NT2/D1 (cell line): ENCODE measurements around the gene CYP24A1.

Source experiments
- DNase-seq: peaks from one replicate; pipeline ENCODE4 v3.0.0-alpha.2; 2011; ENCODE audit warnings: low read depth, low spot score
- H3K27me3 ChIP-seq: 2 replicates; pipeline ENCODE4 v1.6.0; 2011; ENCODE audit warnings: mild to moderate bottlenecking; ENCODE audit not compliant: insufficient read length, insufficient read depth
- H3K36me3 ChIP-seq: 2 replicates; pipeline ENCODE4 v1.6.1; 2011; ENCODE audit warnings: mild to moderate bottlenecking, low read length, mixed read lengths; ENCODE audit not compliant: insufficient read depth, insufficient read length
- H3K4me1 ChIP-seq: 2 replicates; pipeline ENCODE4 v1.5.1; 2011; ENCODE audit not compliant: insufficient read depth, insufficient read length
- H3K4me3 ChIP-seq: 2 replicates; pipeline ENCODE4 v1.5.1; 2011; ENCODE audit warnings: low read depth; ENCODE audit not compliant: insufficient read length
- H3K9ac ChIP-seq: 2 replicates; pipeline ENCODE4 v1.6.0; 2011; ENCODE audit warnings: low read depth; ENCODE audit not compliant: insufficient read length
- H3K9me3 ChIP-seq: 2 replicates; pipeline ENCODE4 v1.5.1; 2011; ENCODE audit warnings: mild to moderate bottlenecking, low read length; ENCODE audit not compliant: insufficient read depth
- SUZ12 ChIP-seq: IDR thresholded peaks from 2 replicates; pipeline ENCODE4 v1.6.1; 2011; ENCODE audit not compliant: insufficient read length, insufficient read depth; ENCODE audit errors: extremely low read depth
- YY1 ChIP-seq: IDR thresholded peaks from 2 replicates; pipeline ENCODE4 v1.6.1; 2011; ENCODE audit not compliant: insufficient read length, insufficient read depth
- ZNF274 ChIP-seq: IDR thresholded peaks from 2 replicates; pipeline ENCODE4 v1.6.1; 2011; ENCODE audit warnings: mild to moderate bottlenecking, low read depth, low read length

Gene CYP24A1

DNA sequence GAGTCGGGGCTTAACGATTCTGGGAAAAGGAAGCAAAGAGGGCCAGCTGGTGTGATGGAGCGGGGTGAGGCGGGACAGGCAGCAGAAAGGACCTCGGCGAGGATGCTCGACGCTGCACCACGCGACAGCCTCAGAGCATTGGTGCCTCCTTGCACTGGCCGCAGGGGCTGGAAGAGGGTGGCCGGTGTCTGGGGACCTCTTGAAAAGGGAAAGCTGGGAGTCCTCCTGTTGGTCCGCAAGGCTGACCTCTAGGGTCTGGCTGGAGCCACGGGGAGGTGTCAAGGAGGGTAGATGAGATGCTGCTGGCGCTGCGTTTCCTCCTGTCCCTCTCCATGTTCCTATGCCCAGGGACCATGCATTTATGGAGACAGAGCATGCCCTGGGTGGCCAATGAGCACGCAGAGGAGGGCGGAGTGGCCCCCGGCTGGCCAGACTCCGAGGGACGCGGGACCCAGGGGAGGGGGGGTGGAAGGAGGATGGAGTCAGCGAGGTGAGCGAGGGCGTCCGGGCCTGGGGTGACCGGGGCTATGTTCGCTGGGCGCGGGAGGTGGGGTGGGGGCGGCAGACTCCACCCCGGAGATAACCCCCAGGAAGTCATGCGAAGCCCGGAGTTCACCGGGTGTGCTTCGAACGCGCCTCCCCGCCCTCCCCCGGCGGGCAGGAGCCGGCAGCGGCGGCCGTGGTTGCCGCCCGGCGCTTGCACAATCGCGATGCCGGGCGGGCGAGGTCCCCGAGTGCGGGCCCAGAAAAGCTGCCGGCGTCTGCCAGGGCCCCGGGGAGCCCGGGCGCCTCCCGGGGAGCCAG, at the start of gene CYP24A1:
CYP24A1 (minus strand) TSS at position 334 of the 804 bp plus-strand sequence. CDS start 407 bp downstream, outside the sequence.
- no peaks in the 10 kb centered on the region for H3K9me3 ChIP-seq
- H3K36me3 ChIP-seq = no peaks in the 10 kb centered on the region
- H3K9ac ChIP-seq = peak within 1 kb of the TSS; percentile 46
- H3K4me1 ChIP-seq = peaks cover 4% of the 10 kb centered on the region
- peaks cover 72% of the 10 kb centered on the region for H3K27me3 ChIP-seq
- H3K4me3 ChIP-seq = peak within 1 kb of the TSS; percentile 39
- no peak for TF ChIP-seq ZNF274
- peak; percentile 32 for TF ChIP-seq SUZ12
- no peak for TF ChIP-seq YY1
- DNase-seq = peak; percentile 13

DNA sequence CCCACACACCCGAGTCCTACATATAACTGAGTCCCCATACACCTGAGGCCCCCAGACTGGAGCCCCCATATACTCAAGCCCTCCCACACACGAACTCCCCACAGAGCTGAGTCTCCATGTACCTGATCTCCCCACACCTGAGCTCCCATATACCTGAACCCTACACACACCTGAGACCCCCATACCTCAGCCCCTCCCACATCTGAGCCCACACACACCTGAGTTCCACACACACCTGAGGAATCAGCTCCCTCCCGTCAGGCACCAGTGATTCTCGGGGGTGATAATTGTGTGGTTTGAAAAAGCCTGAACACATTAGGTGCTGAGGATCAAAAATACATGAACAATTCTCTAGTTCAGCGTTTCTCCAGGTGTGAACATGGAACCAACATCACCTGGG, 49.5 kb upstream of the CYP24A1 start:
- Histone ChIP-seq H3K4me1 (peaks cover 4% of the 10 kb centered on the region), H3K9ac (no peak overlapping the region), H3K27me3 (no peaks in the 10 kb centered on the region), H3K4me3 (no peak overlapping the region), H3K9me3 (no peaks in the 10 kb centered on the region; the same call in 1 of the 2 replicates), H3K36me3 (peaks cover 30% of the 10 kb centered on the region)
- TF ChIP-seq YY1 (no peak), ZNF274 (no peak), SUZ12 (no peak)
- no peak for DNase-seq

DNA sequence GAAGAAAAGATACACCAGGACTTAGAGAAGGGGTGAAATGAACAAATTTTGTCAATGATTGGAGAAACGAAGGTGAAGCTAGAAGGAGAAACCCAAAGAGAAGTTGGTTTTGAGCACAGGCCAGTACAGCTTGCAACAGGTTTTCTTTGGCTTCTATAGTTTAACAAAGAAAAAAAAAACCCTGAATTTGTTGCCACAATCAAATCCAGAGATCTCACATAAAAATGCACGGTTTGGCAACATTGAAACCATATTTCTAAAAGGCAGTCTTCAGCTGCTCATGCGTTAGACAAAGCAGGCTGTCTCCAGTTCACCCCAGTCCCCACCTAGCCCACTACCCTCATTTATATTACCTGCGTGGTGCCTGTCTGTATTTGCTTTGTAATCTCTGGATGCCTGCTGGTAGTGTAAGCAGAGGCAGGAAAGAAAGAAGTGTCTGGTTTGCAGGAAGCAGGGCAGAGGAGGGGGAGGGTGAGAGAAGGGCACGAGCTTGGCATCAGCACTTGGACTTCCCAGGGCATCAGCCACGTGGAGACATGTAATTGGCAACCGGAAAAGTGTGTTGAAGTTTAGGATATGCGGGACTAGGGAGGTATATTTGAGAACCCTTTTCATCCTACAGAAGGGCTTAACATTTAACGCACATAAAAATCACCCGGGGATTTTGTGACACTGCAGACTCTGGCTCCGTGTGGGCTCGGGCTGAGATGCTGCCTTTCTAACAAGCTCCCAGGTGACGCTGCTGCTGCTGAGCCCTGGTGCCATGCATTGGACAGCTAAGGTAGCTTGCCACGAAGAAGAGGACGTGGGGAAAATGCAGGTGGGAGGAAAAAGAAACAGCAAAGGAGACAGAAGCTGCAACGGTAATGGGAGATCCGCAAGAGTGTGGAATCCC, 48.5 kb upstream of the CYP24A1 start:
- Histone ChIP-seq H3K27me3 (no peaks in the 10 kb centered on the region), H3K9ac (no peak overlapping the region), H3K9me3 (no peaks in the 10 kb centered on the region), H3K4me3 (no peak overlapping the region), H3K4me1 (peaks cover 4% of the 10 kb centered on the region), H3K36me3 (peaks cover 39% of the 10 kb centered on the region)
- DNase-seq = no peak
- TF ChIP-seq ZNF274 (no peak), SUZ12 (no peak), YY1 (no peak)

DNA sequence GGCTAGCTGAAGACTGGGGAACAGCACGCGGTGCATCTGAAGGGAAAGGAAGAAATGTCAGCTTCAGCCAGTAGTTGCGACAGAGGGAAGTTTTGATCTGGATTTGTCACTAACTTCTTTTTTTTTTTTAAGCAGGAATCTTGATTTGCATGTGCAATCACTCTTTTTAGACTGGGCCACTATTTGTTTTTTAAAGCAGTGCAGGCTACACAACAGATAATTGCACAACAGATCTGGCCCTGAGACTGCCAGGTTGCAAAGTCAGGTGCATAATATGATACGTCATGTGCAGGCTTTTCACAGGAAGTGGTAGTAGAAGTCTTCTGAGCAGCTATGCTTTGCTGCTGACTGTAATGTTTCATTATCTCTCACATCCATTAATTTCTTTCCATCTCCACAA, 47.6 kb upstream of the CYP24A1 start:
- Histone ChIP-seq H3K4me1 (peaks cover 4% of the 10 kb centered on the region), H3K36me3 (peaks cover 45% of the 10 kb centered on the region), H3K9ac (no peak overlapping the region), H3K9me3 (no peaks in the 10 kb centered on the region), H3K4me3 (no peak overlapping the region), H3K27me3 (no peaks in the 10 kb centered on the region)
- TF ChIP-seq SUZ12 (no peak), ZNF274 (no peak), YY1 (no peak)
- DNase-seq = no peak

DNA sequence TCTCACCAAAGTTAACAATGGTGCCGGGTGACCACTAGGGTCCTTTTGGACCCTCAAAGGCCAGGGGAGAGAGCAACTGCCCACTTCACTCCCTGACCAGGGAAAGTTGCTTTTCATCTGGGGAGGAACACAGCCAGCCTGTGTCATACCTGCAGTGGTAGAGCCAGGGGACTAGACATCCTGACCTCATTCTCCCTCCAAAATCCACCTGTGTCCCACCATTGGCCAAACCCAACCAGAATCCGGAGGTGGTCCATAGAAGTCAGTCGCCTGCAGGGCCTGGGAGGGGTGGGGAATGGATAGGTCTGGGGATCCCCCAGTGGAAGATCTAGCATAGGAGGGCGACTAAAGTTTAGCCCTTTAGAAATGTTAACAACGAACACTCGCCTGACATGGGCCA, 46.9 kb upstream of the CYP24A1 start:
- Histone ChIP-seq H3K9ac (no peak overlapping the region), H3K27me3 (no peaks in the 10 kb centered on the region), H3K4me3 (no peak overlapping the region), H3K36me3 (peaks cover 52% of the 10 kb centered on the region), H3K9me3 (no peaks in the 10 kb centered on the region), H3K4me1 (peaks cover 4% of the 10 kb centered on the region)
- TF ChIP-seq SUZ12 = no peak
- DNase-seq = no peak

DNA sequence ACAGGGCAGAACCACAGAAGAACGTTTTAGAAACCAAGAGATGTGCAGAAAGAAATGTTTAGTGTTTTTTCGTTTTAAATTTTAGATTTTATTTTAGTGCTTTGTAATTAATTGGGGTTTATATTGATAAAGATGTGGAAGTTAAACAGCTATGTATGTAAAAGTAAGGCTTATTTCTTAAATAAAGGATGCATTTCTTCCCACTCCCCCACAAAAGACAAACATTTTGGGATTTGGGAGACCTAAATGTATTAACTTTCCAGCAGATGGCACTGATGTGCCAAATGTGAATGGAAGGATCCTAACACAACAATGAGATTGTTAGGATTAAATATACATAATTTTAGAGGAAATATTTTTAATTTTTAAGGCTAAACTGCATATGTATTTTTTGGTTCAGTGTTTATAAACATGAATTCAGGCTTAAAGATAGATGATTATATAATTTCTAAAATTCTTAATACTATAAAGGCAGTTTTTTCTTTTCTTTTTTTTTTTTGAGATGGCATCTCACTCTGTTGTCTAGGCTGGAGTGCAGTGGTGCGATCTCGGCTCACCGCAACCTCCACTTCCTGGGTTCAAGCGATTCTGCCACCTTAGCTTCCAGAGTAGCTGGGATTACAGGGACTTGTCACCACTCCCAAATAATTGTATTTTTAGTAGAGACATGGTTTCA, 46.1 kb upstream of the CYP24A1 start:
- Histone ChIP-seq H3K36me3 (peaks cover 60% of the 10 kb centered on the region), H3K27me3 (no peaks in the 10 kb centered on the region), H3K9ac (no peak overlapping the region), H3K9me3 (no peaks in the 10 kb centered on the region), H3K4me1 (peaks cover 4% of the 10 kb centered on the region), H3K4me3 (no peak overlapping the region)
- TF ChIP-seq YY1 = no peak
- TF ChIP-seq SUZ12 = no peak
- TF ChIP-seq ZNF274 = no peak
- DNase-seq = peak; percentile 35

DNA sequence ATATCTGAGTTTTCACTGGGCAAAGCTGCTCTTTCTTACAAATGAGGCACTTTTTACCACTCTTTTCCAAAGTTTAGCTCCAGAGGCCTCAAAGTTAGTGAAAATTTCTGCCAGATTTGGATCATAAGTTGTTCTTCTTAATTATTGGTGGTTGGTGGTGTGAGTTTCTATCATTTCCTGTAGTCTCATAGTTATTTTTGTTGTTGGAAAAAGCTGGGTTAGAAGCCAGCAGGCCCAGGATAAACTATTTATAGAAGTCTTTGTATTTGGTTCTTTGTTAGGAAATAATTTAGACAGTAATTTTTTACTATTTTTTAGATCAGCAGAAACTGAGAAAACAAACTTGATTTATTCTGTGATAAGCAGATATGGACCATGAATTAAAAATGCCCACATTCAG, 44.7 kb upstream of the CYP24A1 start:
- Histone ChIP-seq H3K9ac (no peak overlapping the region), H3K27me3 (no peaks in the 10 kb centered on the region), H3K4me3 (no peak overlapping the region), H3K4me1 (peaks cover 4% of the 10 kb centered on the region), H3K36me3 (peaks cover 72% of the 10 kb centered on the region), H3K9me3 (no peaks in the 10 kb centered on the region)
- DNase-seq = no peak
- no peak for TF ChIP-seq ZNF274
- TF ChIP-seq YY1 = no peak
- TF ChIP-seq SUZ12 = no peak
